ENCODE results near the gene MACF1.

DNA sequence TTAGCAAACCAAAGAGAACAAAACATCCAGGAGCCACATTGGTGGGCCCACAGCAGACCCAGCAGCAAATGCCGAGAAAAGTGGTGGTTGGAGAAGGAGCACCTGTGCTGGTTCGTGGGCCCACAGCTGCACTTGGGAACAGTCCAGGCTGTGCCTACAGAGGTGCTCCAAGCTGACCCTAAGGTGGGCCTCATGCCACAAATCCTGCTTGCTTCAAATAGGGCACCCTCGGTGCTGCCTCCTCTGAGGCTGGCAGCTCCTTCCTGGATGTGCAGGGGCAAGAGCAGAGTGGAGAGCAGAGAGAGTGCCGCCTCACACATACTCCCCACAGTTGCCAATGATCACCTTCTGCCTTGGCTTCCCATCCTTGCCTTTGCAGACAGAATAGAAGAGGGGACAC, 327.0 kb downstream of the MACF1 start:
- TF ChIP-seq, protein P1, sequence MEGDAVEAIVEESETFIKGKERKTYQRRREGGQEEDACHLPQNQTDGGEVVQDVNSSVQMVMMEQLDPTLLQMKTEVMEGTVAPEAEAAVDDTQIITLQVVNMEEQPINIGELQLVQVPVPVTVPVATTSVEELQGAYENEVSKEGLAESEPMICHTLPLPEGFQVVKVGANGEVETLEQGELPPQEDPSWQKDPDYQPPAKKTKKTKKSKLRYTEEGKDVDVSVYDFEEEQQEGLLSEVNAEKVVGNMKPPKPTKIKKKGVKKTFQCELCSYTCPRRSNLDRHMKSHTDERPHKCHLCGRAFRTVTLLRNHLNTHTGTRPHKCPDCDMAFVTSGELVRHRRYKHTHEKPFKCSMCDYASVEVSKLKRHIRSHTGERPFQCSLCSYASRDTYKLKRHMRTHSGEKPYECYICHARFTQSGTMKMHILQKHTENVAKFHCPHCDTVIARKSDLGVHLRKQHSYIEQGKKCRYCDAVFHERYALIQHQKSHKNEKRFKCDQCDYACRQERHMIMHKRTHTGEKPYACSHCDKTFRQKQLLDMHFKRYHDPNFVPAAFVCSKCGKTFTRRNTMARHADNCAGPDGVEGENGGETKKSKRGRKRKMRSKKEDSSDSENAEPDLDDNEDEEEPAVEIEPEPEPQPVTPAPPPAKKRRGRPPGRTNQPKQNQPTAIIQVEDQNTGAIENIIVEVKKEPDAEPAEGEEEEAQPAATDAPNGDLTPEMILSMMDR (IDR thresholded peaks at IDR 0.05), result no peak
- TF ChIP-seq POLR2A (IDR thresholded peaks at IDR 0.05), result no peak
